Measurements from ENCODE around the gene KRT82.

DNA sequence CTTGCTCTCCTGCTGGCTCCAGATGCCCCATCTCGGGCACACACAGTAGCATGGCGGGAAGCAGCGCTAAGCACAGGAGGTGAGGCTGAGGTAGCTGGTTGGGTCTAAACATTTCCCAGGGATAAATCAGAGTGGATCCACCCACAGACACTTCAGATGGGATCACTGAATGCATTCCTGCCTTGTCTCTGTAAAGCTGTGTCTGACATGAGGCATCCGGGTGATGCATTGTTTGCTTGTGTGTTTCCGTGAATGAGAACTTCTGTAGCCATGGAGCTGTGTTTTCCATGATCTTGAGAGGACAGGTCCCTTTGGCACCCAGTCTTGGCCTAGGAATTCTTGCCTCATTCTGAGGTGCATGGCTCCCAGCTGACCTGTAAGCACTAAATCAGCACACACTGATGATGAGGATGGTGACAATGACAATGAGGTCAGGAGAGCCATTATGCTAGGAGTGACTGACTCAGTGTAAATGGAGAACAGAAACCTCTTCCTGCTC is 34.7 kb upstream of the KRT82 start:
- TF ChIP-seq CTCF (IDR thresholded peaks at IDR 0.05; ENCODE audit: low read depth, low read length, missing input control) (no peak), RXRA (IDR thresholded peaks at IDR 0.05) (no peak), TAF1 (conservative IDR thresholded peaks at IDR 0.05) (no peak), REST (IDR thresholded peaks at IDR 0.05) (no peak), GABPA (IDR thresholded peaks at IDR 0.05 in 1 of 2, conservative IDR thresholded peaks at IDR 0.05 in 1 of 2) (no peak), FOXA1 (IDR thresholded peaks at IDR 0.05) (no peak), SP1 (IDR thresholded peaks at IDR 0.05) (no peak), RAD21 (IDR thresholded peaks at IDR 0.05) (no peak)
- TF ChIP-seq, protein P1, sequence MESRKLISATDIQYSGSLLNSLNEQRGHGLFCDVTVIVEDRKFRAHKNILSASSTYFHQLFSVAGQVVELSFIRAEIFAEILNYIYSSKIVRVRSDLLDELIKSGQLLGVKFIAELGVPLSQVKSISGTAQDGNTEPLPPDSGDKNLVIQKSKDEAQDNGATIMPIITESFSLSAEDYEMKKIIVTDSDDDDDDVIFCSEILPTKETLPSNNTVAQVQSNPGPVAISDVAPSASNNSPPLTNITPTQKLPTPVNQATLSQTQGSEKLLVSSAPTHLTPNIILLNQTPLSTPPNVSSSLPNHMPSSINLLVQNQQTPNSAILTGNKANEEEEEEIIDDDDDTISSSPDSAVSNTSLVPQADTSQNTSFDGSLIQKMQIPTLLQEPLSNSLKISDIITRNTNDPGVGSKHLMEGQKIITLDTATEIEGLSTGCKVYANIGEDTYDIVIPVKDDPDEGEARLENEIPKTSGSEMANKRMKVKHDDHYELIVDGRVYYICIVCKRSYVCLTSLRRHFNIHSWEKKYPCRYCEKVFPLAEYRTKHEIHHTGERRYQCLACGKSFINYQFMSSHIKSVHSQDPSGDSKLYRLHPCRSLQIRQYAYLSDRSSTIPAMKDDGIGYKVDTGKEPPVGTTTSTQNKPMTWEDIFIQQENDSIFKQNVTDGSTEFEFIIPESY (IDR thresholded peaks at IDR 0.05): no peak

All from liver (tissue), 3 donors.